Hepatocyte (in vitro differentiated cells): ENCODE results near the gene PDXDC1. TPM values are rescaled to one million over a fixed set of nuclear protein-coding genes. Genes with fewer than 3 reads are reported as not detected.
"Not testable (repeated sequence)": the region's sequence is repeated elsewhere in the genome, so short reads cannot be mapped to it uniquely, and the experiment has no call there.

Experiments
- DNase-seq: peaks from one replicate; pipeline ENCODE4 v3.0.0-alpha.2; 2016; ENCODE audit warnings: low spot score
- H2AFZ ChIP-seq: fragments of 200-600 bp; sonication (generic); 2 replicates; pipeline ENCODE4 v1.6.0; 2016; ENCODE audit warnings: antibody characterized with exemption, mild to moderate bottlenecking
- H3K27ac ChIP-seq: fragments of 200-600 bp; sonication (generic); 2 replicates; pipeline ENCODE4 v1.5.1; 2016; ENCODE audit warnings: mild to moderate bottlenecking
- H3K27me3 ChIP-seq: fragments of 200-600 bp; sonication (generic); 2 replicates; pipeline ENCODE4 v1.6.1; 2016
- H3K36me3 ChIP-seq: fragments of 200-600 bp; sonication (generic); replicated peaks from 2 replicates; pipeline ENCODE4 v1.5.1; 2016; ENCODE audit warnings: low read depth; ENCODE audit not compliant: insufficient read depth
- H3K4me1 ChIP-seq: fragments of 200-600 bp; sonication (generic); 2 replicates; pipeline ENCODE4 v1.5.1; 2016; ENCODE audit warnings: mild to moderate bottlenecking, moderate library complexity; ENCODE audit not compliant: insufficient read depth
- H3K4me2 ChIP-seq: fragments of 200-600 bp; sonication (generic); 2 replicates; pipeline ENCODE4 v1.6.0; 2016
- H3K4me3 ChIP-seq: fragments of 200-600 bp; sonication (generic); 2 replicates; pipeline ENCODE4 v1.5.1; 2016; ENCODE audit warnings: mild to moderate bottlenecking
- H3K79me2 ChIP-seq: fragments of 200-600 bp; sonication (generic); 2 replicates; pipeline ENCODE4 v1.6.0; 2017; ENCODE audit warnings: mild to moderate bottlenecking
- H3K9me2 ChIP-seq: fragments of 200-600 bp; sonication (generic); replicated peaks from 2 replicates; pipeline ENCODE4 v1.6.0; 2017; ENCODE audit warnings: mild to moderate bottlenecking; ENCODE audit not compliant: insufficient read depth
- H3K9me3 ChIP-seq: fragments of 200-600 bp; sonication (generic); 2 replicates; pipeline ENCODE4 v1.5.1; 2016; ENCODE audit warnings: low read depth, mild to moderate bottlenecking
- H4K20me1 ChIP-seq: fragments of 200-600 bp; sonication (generic); 2 replicates; pipeline ENCODE4 v1.6.0; 2016; ENCODE audit warnings: mild to moderate bottlenecking; ENCODE audit not compliant: insufficient read depth, poor library complexity, severe bottlenecking
- WGBS: methylation state at CpG from one replicate; pipeline ENCODE4 v1.1.6; 2016; ENCODE audit warnings: low lambda C conversion rate; ENCODE audit errors: missing lambda C conversion rate; 5-methylcytosine and 5-hydroxymethylcytosine counted together
- polyA plus RNA-seq: library from polyadenylated mRNA; unstranded; fragments of >200 nt; fragmentation: Nextera tagmentation; extraction: Ambion mirVana; gene quantifications from 2 replicates; pipeline ENCODE4 v1.2.1, GENCODE V29; 2016
- total RNA-seq: library from RNA; depleted of rRNA; stranded (reverse); fragments of >200 nt; gene quantifications from 2 replicates; pipeline ENCODE4 v1.2.3, GENCODE V29; 2014

PDXDC1 gene
- total and polyA plus RNA-seq, 2 experiments from 2014 or later: 141 to 146 TPM

GRCh38 chr16:14978281-14978680 is 3.5 kb downstream of the PDXDC1 start:
- not testable (repeated sequence) for H3K27me3 ChIP-seq, H3K9me3 ChIP-seq, H3K4me3 ChIP-seq, H3K9me2 ChIP-seq, DNase-seq, H3K36me3 ChIP-seq, H2AFZ ChIP-seq
- Histone ChIP-seq H3K79me2 (peaks cover 81% of the 10 kb centered on the region), H4K20me1 (peaks cover 71% of the 10 kb centered on the region), H3K27ac (peak overlapping the region; percentile 49), H3K4me1 (peaks cover 41% of the 10 kb centered on the region), H3K4me2 (peak overlapping the region; percentile 62)
- 93% methylated on average over 8 of the region's 8 CpGs for WGBS

DNA sequence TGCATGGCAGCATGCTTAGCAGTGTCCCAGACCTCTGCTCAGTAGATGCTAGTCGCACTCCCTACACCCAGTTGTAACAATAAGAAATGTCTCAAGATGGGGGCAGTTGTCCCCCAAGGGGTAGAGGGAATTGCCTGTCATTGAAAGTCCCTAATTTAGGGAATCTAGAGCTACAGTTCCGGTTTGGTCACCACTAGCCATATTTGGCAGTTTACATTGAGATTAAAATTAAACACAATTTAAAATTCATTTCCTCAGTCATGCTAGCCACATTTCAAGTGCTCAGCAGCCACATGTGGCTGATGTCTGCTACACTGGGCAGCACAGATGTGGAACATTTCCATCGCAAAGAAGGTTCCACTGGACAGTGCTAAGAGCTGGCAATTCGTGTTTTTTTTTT is 4.1 kb downstream of the PDXDC1 start:
- H3K27me3 ChIP-seq, H3K36me3 ChIP-seq, H2AFZ ChIP-seq, DNase-seq, H3K9me2 ChIP-seq, H3K4me3 ChIP-seq, H3K9me3 ChIP-seq: not testable (repeated sequence)
- WGBS: 88% methylated on average over 4 of the region's 4 CpGs
- Histone ChIP-seq H3K79me2 (peaks cover 87% of the 10 kb centered on the region), H4K20me1 (peaks cover 76% of the 10 kb centered on the region), H3K4me1 (peaks cover 41% of the 10 kb centered on the region), H3K4me2 (peak overlapping the region; percentile 62), H3K27ac (peak overlapping the region; percentile 49)

DNA sequence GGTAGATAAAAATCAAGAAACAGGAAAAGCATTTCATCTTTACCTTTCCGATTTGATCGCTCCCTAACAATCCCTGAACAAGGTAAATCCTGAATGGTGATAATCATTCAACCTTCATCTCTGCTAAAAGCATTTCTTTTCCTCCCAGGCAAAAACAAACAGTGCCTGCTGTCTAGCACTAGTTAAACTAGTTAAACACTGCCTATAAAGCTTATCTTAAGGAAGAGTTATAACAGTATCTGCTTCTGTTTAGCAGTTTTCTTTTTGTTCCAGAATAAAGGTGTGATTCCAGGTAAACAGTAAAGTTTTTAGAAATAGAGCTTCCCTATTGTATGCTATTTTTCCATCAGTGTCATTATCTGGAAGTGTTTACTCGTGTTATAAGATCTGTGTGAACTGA is 6.4 kb downstream of the PDXDC1 start:
- WGBS: 46% methylated on average over 3 of the region's 3 CpGs
- not testable (repeated sequence) for DNase-seq, H3K4me3 ChIP-seq, H3K27me3 ChIP-seq, H3K9me3 ChIP-seq, H2AFZ ChIP-seq, H3K36me3 ChIP-seq, H3K9me2 ChIP-seq
- peak overlapping the region; percentile 62 for H3K4me2 ChIP-seq
- peak overlapping the region; percentile 79 for H3K27ac ChIP-seq
- H3K4me1 ChIP-seq: peaks cover 41% of the 10 kb centered on the region
- peaks cover 93% of the 10 kb centered on the region for H3K79me2 ChIP-seq
- H4K20me1 ChIP-seq: peaks cover 87% of the 10 kb centered on the region

- H3K9me2 ChIP-seq, H3K9me3 ChIP-seq, H3K27me3 ChIP-seq, H3K36me3 ChIP-seq, H3K4me3 ChIP-seq, H2AFZ ChIP-seq, DNase-seq: not testable (repeated sequence)
- Histone ChIP-seq H3K4me2 (peak overlapping the region; percentile 62), H3K4me1 (peaks cover 41% of the 10 kb centered on the region), H4K20me1 (peaks cover 87% of the 10 kb centered on the region), H3K27ac (peak overlapping the region; percentile 79), H3K79me2 (peaks cover 93% of the 10 kb centered on the region)
- WGBS: 0% methylated on average over 1 of the region's 2 CpGs
These were observed 7.7 kb downstream of the PDXDC1 start for GRCh38 chr16:14982521-14982920.

DNA sequence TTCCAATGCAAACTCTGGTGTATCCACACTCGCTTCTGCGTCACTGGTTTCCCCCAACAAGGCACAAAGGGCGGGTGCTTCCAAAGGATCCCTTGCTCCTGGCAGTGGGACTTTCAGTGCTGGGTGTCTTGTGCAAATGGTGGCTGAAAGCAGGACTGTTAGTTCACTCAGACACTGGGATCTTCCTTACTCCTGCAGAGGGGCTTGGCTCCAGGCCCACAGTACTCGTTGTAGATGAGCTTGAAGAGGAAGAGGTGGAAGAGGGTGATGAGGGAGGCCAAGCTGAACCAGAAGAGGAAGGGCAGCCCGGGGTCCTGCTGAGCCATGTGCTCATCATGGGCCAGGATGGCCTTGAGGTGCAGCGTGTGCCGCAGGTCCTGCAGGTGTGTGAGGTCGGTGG is 13.3 kb downstream of the PDXDC1 start:
- not testable (repeated sequence) for H3K4me3 ChIP-seq, DNase-seq, H3K27ac ChIP-seq, H3K36me3 ChIP-seq, H2AFZ ChIP-seq, H3K4me2 ChIP-seq, H3K9me2 ChIP-seq, H3K9me3 ChIP-seq, H3K4me1 ChIP-seq, H3K27me3 ChIP-seq
- H4K20me1 ChIP-seq: peaks cover 79% of the 10 kb centered on the region
- WGBS: 96% methylated on average over 8 of the region's 8 CpGs
- H3K79me2 ChIP-seq: peaks cover 86% of the 10 kb centered on the region

DNA sequence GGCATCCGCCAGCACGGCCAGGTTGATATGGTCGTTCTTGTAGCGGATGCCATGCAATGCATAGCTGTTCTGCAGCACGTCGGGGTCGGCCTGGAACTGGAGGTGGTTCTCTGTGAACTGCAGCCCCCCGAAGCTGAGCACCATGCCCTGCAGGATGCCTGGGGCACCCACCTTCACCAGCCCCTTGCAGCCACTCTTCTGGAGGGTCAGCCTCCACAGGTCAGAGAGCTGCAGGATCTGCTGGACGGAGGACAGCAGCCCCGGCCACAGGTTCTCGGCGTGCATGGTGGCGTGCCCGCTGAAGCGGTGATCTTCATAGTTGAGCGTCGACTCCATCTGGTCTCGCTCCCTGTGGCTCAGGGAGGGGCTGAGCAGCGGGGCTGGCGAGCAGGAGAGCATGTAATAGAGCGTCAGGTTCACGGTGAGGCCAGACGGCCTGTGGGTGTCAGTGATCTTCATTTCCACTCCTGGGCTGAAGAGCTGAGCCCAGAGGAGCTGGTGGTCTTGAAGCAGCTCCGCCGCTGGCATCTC is 13.9 kb downstream of the PDXDC1 start:
- not testable (repeated sequence) for H3K9me3 ChIP-seq, H3K4me3 ChIP-seq, H3K36me3 ChIP-seq, H3K27me3 ChIP-seq, H2AFZ ChIP-seq, H3K4me2 ChIP-seq, DNase-seq, H3K27ac ChIP-seq, H3K9me2 ChIP-seq, H3K4me1 ChIP-seq
- WGBS: 95% methylated on average over 25 of the region's 25 CpGs
- peaks cover 79% of the 10 kb centered on the region for H4K20me1 ChIP-seq
- peaks cover 86% of the 10 kb centered on the region for H3K79me2 ChIP-seq

DNA sequence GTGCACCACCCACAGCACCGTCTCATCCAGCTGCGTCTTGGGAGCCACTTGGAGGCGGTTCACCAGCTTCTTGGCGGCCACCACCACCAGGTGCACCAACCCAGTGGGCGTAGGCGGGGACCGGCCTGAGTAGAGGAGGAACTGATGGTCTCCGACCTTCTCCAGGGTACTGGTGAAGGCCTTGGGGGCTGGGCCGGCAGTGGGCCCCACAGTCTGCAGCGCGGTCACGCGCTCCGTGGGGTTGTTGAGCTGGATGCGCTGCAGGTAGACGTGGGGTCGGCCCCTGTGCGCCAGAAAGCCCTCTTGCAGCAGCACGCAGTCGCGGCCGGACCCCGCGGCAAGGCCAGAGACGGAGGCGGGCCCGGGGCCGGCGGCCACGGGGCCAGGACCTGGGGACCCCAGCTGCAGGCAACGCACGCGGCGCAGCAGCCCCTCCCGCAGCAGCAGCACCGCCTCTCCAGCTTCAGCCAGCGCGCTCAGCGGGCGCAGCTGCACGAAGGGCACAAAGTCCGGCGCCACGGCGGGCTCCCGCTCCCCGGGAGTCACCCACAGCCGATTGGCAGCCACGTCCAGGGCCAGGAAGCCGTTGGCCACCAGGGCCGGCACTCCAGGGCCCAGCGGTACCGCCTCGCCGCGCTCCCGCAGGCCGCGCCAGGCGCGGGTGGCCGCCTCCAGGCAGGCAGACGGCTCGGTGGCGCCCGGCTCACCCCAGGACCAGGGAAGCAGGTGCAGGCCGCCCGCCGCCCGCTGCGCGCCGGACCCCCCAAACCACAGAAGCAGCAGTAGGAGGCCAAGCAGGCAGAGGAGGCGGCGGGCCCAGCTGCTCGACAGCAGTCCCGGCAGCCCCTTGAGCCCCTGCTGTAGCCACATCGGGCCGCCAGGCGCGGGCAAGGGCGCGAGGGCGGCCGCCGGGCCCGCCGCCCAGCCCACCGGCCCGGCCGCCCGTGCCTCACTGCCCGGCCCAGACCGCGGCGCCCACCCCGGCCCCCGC is 14.8 kb downstream of the PDXDC1 start:
- not testable (repeated sequence) for H3K9me3 ChIP-seq, H3K27ac ChIP-seq, H2AFZ ChIP-seq, H3K27me3 ChIP-seq, H3K4me3 ChIP-seq, H3K4me1 ChIP-seq, DNase-seq, H3K9me2 ChIP-seq, H3K36me3 ChIP-seq, H3K4me2 ChIP-seq
- H4K20me1 ChIP-seq: peaks cover 83% of the 10 kb centered on the region
- H3K79me2 ChIP-seq: peaks cover 89% of the 10 kb centered on the region
- WGBS: 97% methylated on average over 71 of the region's 98 CpGs

GRCh38 chr16:14993277-14994151 is 18.7 kb downstream of the PDXDC1 start:
- not testable (repeated sequence) for H3K4me1 ChIP-seq, H3K9me3 ChIP-seq, DNase-seq, H3K4me2 ChIP-seq, H3K27me3 ChIP-seq, H2AFZ ChIP-seq, H3K9me2 ChIP-seq, H3K27ac ChIP-seq, H3K4me3 ChIP-seq, H3K36me3 ChIP-seq
- peaks cover 85% of the 10 kb centered on the region for H3K79me2 ChIP-seq
- WGBS: 90% methylated on average over 7 of the region's 7 CpGs
- H4K20me1 ChIP-seq: peaks cover 78% of the 10 kb centered on the region
